GM23338 (cell line): ENCODE results near the gene TTC23.
"Not testable (repeated sequence)": the region's sequence is repeated elsewhere in the genome, so short reads cannot be mapped to it uniquely, and the experiment has no call there.

Experiments
- CREB1 ChIP-seq: fragments of 250-450 bp; sonication (Bioruptor Pico); IDR thresholded peaks from 2 replicates; pipeline ENCODE4 v1.5.0; 2020; ENCODE audit warnings: low read depth, mild to moderate bottlenecking, moderate library complexity
- CTCF ChIP-seq, 2 experiments: fragments of 200-600 bp in 1 of 2; sonication (generic) in 1 of 2; conservative IDR thresholded peaks; 2 replicates each; pipeline versions ENCODE4 v1.5.1 to v1.6.1; 2016 to 2017; ENCODE audit warnings: antibody characterized with exemption in 2 of 2, low read depth in 2 of 2, mild to moderate bottlenecking in 2 of 2, moderate library complexity in 1 of 2
- ETS1 ChIP-seq: IDR thresholded peaks from 2 replicates; pipeline ENCODE4 v1.6.1; 2016; ENCODE audit warnings: antibody characterized with exemption
- EZH2 ChIP-seq: fragments of 200-600 bp; sonication (generic); IDR thresholded peaks from one replicate; pipeline ENCODE4 v1.8.0; 2017; ENCODE audit warnings: antibody characterized with exemption, mild to moderate bottlenecking, low read depth; ENCODE audit not compliant: unreplicated experiment
- EZH2phosphoT487 ChIP-seq: fragments of 200-600 bp; sonication (generic); IDR thresholded peaks from one replicate; pipeline ENCODE4 v1.8.1; 2018; ENCODE audit warnings: antibody characterized with exemption; ENCODE audit not compliant: unreplicated experiment
- POLR2AphosphoS5 ChIP-seq: IDR thresholded peaks from 2 replicates; pipeline ENCODE4 v1.6.1; 2016; ENCODE audit warnings: antibody characterized with exemption, low read depth
- REST ChIP-seq: IDR thresholded peaks from one replicate; pipeline ENCODE4 v1.6.1; 2018; ENCODE audit warnings: antibody characterized with exemption; ENCODE audit not compliant: unreplicated experiment
- ZNF114 ChIP-seq: fragments of 250-450 bp; sonication (Bioruptor Pico); IDR thresholded peaks from 2 replicates; pipeline ENCODE4 v1.5.0; 2020; ENCODE audit warnings: mild to moderate bottlenecking, moderate library complexity

- TF ChIP-seq CTCF (conservative IDR thresholded peaks at IDR 0.05; ENCODE audit: low read depth in 2 of 2); POLR2AphosphoS5; ZNF114 (CRISPR knock-in tag); REST; EZH2; ETS1; EZH2phosphoT487; CREB1: not testable (repeated sequence)
Observed at GRCh38 chr15:99111641-99112040, 137.7 kb downstream of the TTC23 start.
